Prostate gland (tissue), 2 donors: ENCODE data around the gene FANCI. TPM values are rescaled to one million over a fixed set of nuclear protein-coding genes. Genes with fewer than 3 reads are reported as not detected.
"Not testable (repeated sequence)": the region's sequence is repeated elsewhere in the genome, so short reads cannot be mapped to it uniquely, and the experiment has no call there.

Source experiments
- DNase-seq: peaks from one replicate; pipeline ENCODE4 v3.0.0-alpha.2; 2019; ENCODE audit warnings: low spot score
- H3K27ac ChIP-seq, 2 donors: fragments of 200-600 bp; sonication (generic); 2 replicates each; pipeline ENCODE4 v1.5.1; 2017 to 2019
- H3K27me3 ChIP-seq: fragments of 200-600 bp; sonication (generic); replicated peaks from 2 replicates; pipeline ENCODE4 v1.5.1; 2019; ENCODE audit not compliant: insufficient read depth
- H3K36me3 ChIP-seq, 2 donors: fragments of 200-600 bp; sonication (generic); 1 replicate in 1 of 2; 2 replicates in 1 of 2; pipeline versions ENCODE4 v1.5.1 to v1.8.1; 2017 to 2019
- H3K4me1 ChIP-seq: fragments of 200-600 bp; sonication (generic); replicated peaks from 2 replicates; pipeline ENCODE4 v1.5.1; 2019
- H3K4me3 ChIP-seq, 2 donors: fragments of 200-600 bp; sonication (generic); 2 replicates each; pipeline ENCODE4 v1.5.1; 2017 to 2019
- H3K9me3 ChIP-seq: fragments of 200-600 bp; sonication (generic); 2 replicates; pipeline ENCODE4 v1.5.1; 2017
- CTCF ChIP-seq, 4 experiments: fragments of 200-600 bp in 2 of 4; fragments of 450-650 bp in 2 of 4; sonication (generic) in 2 of 4; IDR thresholded peaks; 1 replicate in 3 of 4; 2 replicates in 1 of 4; pipeline ENCODE4 v1.5.1; 2016 to 2019; ENCODE audit warnings: antibody characterized with exemption in 4 of 4, mild to moderate bottlenecking in 2 of 4, moderate library complexity in 2 of 4
- POLR2A ChIP-seq: fragments of 450-650 bp; IDR thresholded peaks from one replicate; pipeline ENCODE4 v1.6.1; 2016; ENCODE audit warnings: antibody characterized with exemption, mild to moderate bottlenecking
- POLR2AphosphoS5 ChIP-seq: sonication (generic); formaldehyde crosslinking; IDR thresholded peaks from one replicate; pipeline ENCODE4 v1.6.1; 2017; ENCODE audit warnings: antibody characterized with exemption
- WGBS: methylation state at CpG from one replicate; pipeline ENCODE4 v1.1.5; 2018; 5-methylcytosine and 5-hydroxymethylcytosine counted together
- intact Hi-C: fragments of 100-400 bp; cut with DNase I; formaldehyde crosslinking; loops from one replicate; pipeline ENCODE4 v1.14.2; 2022
- total RNA-seq, 2 donors: library from RNA; depleted of rRNA; stranded (reverse); fragments of >200 nt; gene quantifications; one replicate each; pipeline ENCODE4 v1.1.0, GENCODE V29; 2016

Gene FANCI
- total RNA-seq, 2 donors from 2014 or later, result 7.8 to 22.7 TPM

GRCh38 chr15:89226359-89227221 is 17.2 kb upstream of the FANCI start:
- 69% methylated on average over 14 of the region's 14 CpGs for WGBS
- Histone ChIP-seq H3K9me3 (no peaks in the 10 kb centered on the region), H3K4me1 (no peaks in the 10 kb centered on the region), H3K4me3 (no peak overlapping the region), H3K36me3 (no peaks in the 10 kb centered on the region), H3K27me3 (no peaks in the 10 kb centered on the region), H3K27ac (no peak overlapping the region)
- intact Hi-C loops, result no loop called here
- no peak for TF ChIP-seq POLR2AphosphoS5
- no peak for TF ChIP-seq CTCF (IDR thresholded peaks at IDR 0.05)
- no peak for TF ChIP-seq POLR2A
- no peak for DNase-seq

GRCh38 chr15:89227425-89227824 is 16.4 kb upstream of the FANCI start:
- TF ChIP-seq CTCF (IDR thresholded peaks at IDR 0.05), result no peak
- TF ChIP-seq POLR2AphosphoS5, result no peak
- Histone ChIP-seq H3K4me3 (no peak overlapping the region), H3K27me3 (no peaks in the 10 kb centered on the region), H3K36me3 (no peaks in the 10 kb centered on the region), H3K4me1 (no peaks in the 10 kb centered on the region), H3K27ac (no peak overlapping the region), H3K9me3 (no peaks in the 10 kb centered on the region)
- 77% methylated on average over 7 of the region's 7 CpGs for WGBS
- intact Hi-C loops, result no loop called here
- DNase-seq, result no peak

- Histone ChIP-seq H3K4me1 (no peaks in the 10 kb centered on the region), H3K4me3 (no peak overlapping the region), H3K27me3 (no peaks in the 10 kb centered on the region), H3K27ac (no peak overlapping the region), H3K9me3 (no peaks in the 10 kb centered on the region), H3K36me3 (no peaks in the 10 kb centered on the region)
- intact Hi-C loops, result no loop called here
- TF ChIP-seq POLR2A (no peak), CTCF (IDR thresholded peaks at IDR 0.05) (no peak), POLR2AphosphoS5 (no peak)
- WGBS, result 56% methylated on average over 5 of the region's 5 CpGs
- DNase-seq, result no peak
These were observed 13.5 kb upstream of the FANCI start for GRCh38 chr15:89230277-89230676.

GRCh38 chr15:89231832-89232231 is 11.9 kb upstream of the FANCI start:
- no peaks in the 10 kb centered on the region for H3K4me1 ChIP-seq
- H3K4me3 ChIP-seq, result no peak overlapping the region
- H3K27me3 ChIP-seq, result no peaks in the 10 kb centered on the region
- no peaks in the 10 kb centered on the region for H3K9me3 ChIP-seq
- no peaks in the 10 kb centered on the region for H3K36me3 ChIP-seq
- DNase-seq, result no peak
- intact Hi-C loops, result no loop called here
- no peak for TF ChIP-seq POLR2AphosphoS5
- TF ChIP-seq CTCF (IDR thresholded peaks at IDR 0.05), result no peak
- TF ChIP-seq POLR2A, result no peak
- no peak overlapping the region for H3K27ac ChIP-seq

- WGBS, result 85% methylated on average over 12 of the region's 12 CpGs
- H3K27me3 ChIP-seq, H3K27ac ChIP-seq, DNase-seq, H3K4me1 ChIP-seq, H3K9me3 ChIP-seq, H3K4me3 ChIP-seq, H3K36me3 ChIP-seq: not testable (repeated sequence)
- intact Hi-C loops, result loop anchor here (5.0 to 10.0 kb wide), 2 partner anchors 33 to 95 kb away; partner anchors contain the start of gene POLG
These were observed 3.6 kb upstream of the FANCI start for GRCh38 chr15:89239883-89240810.
